ENCODE data around the gene DENND5B.

The DENND5B gene

GRCh38 chr12:31361730-31362114 lies 229.2 kb downstream of the DENND5B start:
- H3K27ac ChIP-seq (replicated peaks) = peak overlapping the region; percentile 89
- no peak overlapping the region for H3K4me3 ChIP-seq (replicated peaks; ENCODE audit: insufficient read depth, low read length)
- no peaks in the 10 kb centered on the region for H3K27me3 ChIP-seq (ENCODE audit: insufficient read depth, poor library complexity, severe bottlenecking)
- TF ChIP-seq SPI1 (IDR thresholded peaks at IDR 0.05; ENCODE audit: borderline replicate concordance, low read depth) (no peak), GABPA (IDR thresholded peaks at IDR 0.05; ENCODE audit: low read depth) (no peak), POLR2AphosphoS5 (IDR thresholded peaks at IDR 0.05; ENCODE audit: low read depth) (no peak), CTCF (IDR thresholded peaks at IDR 0.05; ENCODE audit: insufficient read depth, low read length) (no peak), REST (IDR thresholded peaks at IDR 0.05; ENCODE audit: insufficient replicate concordance, low read depth) (no peak)
- DNase-seq (ENCODE audit: low read depth in 1 of 2, low spot score in 1 of 2) = no peak

GRCh38 chr12:31355747-31356107 lies 235.2 kb downstream of the DENND5B start:
- Histone ChIP-seq H3K27me3 (ENCODE audit: insufficient read depth, poor library complexity, severe bottlenecking) (no peaks in the 10 kb centered on the region), H3K27ac (replicated peaks) (no peak overlapping the region), H3K4me3 (replicated peaks; ENCODE audit: insufficient read depth, low read length) (no peak overlapping the region)
- TF ChIP-seq CTCF (IDR thresholded peaks at IDR 0.05; ENCODE audit: insufficient read depth, low read length) (no peak), GABPA (IDR thresholded peaks at IDR 0.05; ENCODE audit: low read depth) (no peak), REST (IDR thresholded peaks at IDR 0.05; ENCODE audit: insufficient replicate concordance, low read depth) (no peak), POLR2AphosphoS5 (IDR thresholded peaks at IDR 0.05; ENCODE audit: low read depth) (no peak), SPI1 (IDR thresholded peaks at IDR 0.05; ENCODE audit: borderline replicate concordance, low read depth) (no peak)
- no peak for DNase-seq (ENCODE audit: low read depth in 1 of 2, low spot score in 1 of 2)

- TF ChIP-seq REST (IDR thresholded peaks at IDR 0.05; ENCODE audit: insufficient replicate concordance, low read depth) (no peak), SPI1 (IDR thresholded peaks at IDR 0.05; ENCODE audit: borderline replicate concordance, low read depth) (peak; percentile 4; the same call in 1 of the 2 replicates), GABPA (IDR thresholded peaks at IDR 0.05; ENCODE audit: low read depth) (no peak), CTCF (IDR thresholded peaks at IDR 0.05; ENCODE audit: insufficient read depth, low read length) (no peak), POLR2AphosphoS5 (IDR thresholded peaks at IDR 0.05; ENCODE audit: low read depth) (no peak)
- Histone ChIP-seq H3K4me3 (replicated peaks; ENCODE audit: insufficient read depth, low read length) (no peak overlapping the region), H3K27ac (replicated peaks) (no peak overlapping the region), H3K27me3 (ENCODE audit: insufficient read depth, poor library complexity, severe bottlenecking) (no peaks in the 10 kb centered on the region)
- peak; percentile 6 to 47 for DNase-seq (ENCODE audit: low read depth in 1 of 2, low spot score in 1 of 2)
Observed at GRCh38 chr12:31353750-31354708, 236.9 kb downstream of the DENND5B start.
